HFFc6 (cell line): Measurements from ENCODE around the gene RILPL2. TPM values are rescaled to one million over a fixed set of nuclear protein-coding genes. Genes with fewer than 3 reads are reported as not detected.
"Not testable (repeated sequence)": the region's sequence is repeated elsewhere in the genome, so short reads cannot be mapped to it uniquely, and the experiment has no call there.

Experiments used
- DNase-seq: peaks from one replicate; pipeline ENCODE4 v3.0.0-alpha.2; 2018
- H3K27ac Mint-ChIP-seq: 2 replicates; pipeline ENCODE4 v1.8.0; 2020; ENCODE audit warnings: mild to moderate bottlenecking, mixed read lengths
- H3K27me3 Mint-ChIP-seq: 2 replicates; pipeline ENCODE4 v1.8.0; 2021; ENCODE audit warnings: mild to moderate bottlenecking, moderate library complexity, mixed read lengths; ENCODE audit not compliant: insufficient read depth
- H3K36me3 Mint-ChIP-seq: 2 replicates; pipeline ENCODE4 v1.8.0; 2021; ENCODE audit warnings: low read depth, mixed read lengths
- H3K4me1 Mint-ChIP-seq: 2 replicates; pipeline ENCODE4 v1.8.0; 2020; ENCODE audit warnings: low read depth, mixed read lengths
- H3K4me3 Mint-ChIP-seq: 2 replicates; pipeline ENCODE4 v1.8.0; 2020; ENCODE audit warnings: mild to moderate bottlenecking, moderate library complexity, mixed read lengths
- H3K9me3 Mint-ChIP-seq: 2 replicates; pipeline ENCODE4 v1.8.0; 2020; ENCODE audit warnings: mild to moderate bottlenecking, mixed read lengths
- total RNA-seq, 6 experiments: library from RNA; stranded (reverse); fragmentation: NEBNext Ultra II Directional; extraction: Animal tissue kit (Norgen Biotek cat#: 25700); gene quantifications; 2 replicates in 1 of 6; 3 replicates in 5 of 6; pipeline ENCODE4 v1.2.3, GENCODE V29; 2021
- TF ChIP-seq, protein P1 (sequence below): fragments of 200-600 bp; sonication (generic); IDR thresholded peaks from 2 replicates; pipeline ENCODE4 v1.5.0; 2021; ENCODE audit warnings: antibody characterized with exemption, mild to moderate bottlenecking

Gene RILPL2
- total RNA-seq, 6 experiments from 2014 or later: 4.4 to 6.0 (median 5.5) TPM

- TF ChIP-seq, protein P1, sequence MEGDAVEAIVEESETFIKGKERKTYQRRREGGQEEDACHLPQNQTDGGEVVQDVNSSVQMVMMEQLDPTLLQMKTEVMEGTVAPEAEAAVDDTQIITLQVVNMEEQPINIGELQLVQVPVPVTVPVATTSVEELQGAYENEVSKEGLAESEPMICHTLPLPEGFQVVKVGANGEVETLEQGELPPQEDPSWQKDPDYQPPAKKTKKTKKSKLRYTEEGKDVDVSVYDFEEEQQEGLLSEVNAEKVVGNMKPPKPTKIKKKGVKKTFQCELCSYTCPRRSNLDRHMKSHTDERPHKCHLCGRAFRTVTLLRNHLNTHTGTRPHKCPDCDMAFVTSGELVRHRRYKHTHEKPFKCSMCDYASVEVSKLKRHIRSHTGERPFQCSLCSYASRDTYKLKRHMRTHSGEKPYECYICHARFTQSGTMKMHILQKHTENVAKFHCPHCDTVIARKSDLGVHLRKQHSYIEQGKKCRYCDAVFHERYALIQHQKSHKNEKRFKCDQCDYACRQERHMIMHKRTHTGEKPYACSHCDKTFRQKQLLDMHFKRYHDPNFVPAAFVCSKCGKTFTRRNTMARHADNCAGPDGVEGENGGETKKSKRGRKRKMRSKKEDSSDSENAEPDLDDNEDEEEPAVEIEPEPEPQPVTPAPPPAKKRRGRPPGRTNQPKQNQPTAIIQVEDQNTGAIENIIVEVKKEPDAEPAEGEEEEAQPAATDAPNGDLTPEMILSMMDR: no peak
- peaks cover 29% of the 10 kb centered on the region for H3K36me3 Mint-ChIP-seq
- no peak for DNase-seq
- H3K4me3 Mint-ChIP-seq: peak overlapping the region; percentile 84
- H3K9me3 Mint-ChIP-seq: no peaks in the 10 kb centered on the region
- peaks cover 2% of the 10 kb centered on the region for H3K27me3 Mint-ChIP-seq
- H3K27ac Mint-ChIP-seq: peak overlapping the region; percentile 88
- H3K4me1 Mint-ChIP-seq: peaks cover 44% of the 10 kb centered on the region
These were observed 48.8 kb downstream of the RILPL2 start for GRCh38 chr12:123387508-123388176.

- H3K27me3 Mint-ChIP-seq, H3K9me3 Mint-ChIP-seq, H3K36me3 Mint-ChIP-seq, DNase-seq: not testable (repeated sequence)
- H3K27ac Mint-ChIP-seq: 0 out of 2 replicates have a peak overlapping the region, but pooled peaks have one; percentile 92
- peaks cover 24% of the 10 kb centered on the region for H3K4me1 Mint-ChIP-seq
- peak overlapping the region; percentile 93; the same call in 1 of the 2 replicates for H3K4me3 Mint-ChIP-seq
These were observed 50.9 kb downstream of the RILPL2 start for GRCh38 chr12:123385536-123385935.

DNA sequence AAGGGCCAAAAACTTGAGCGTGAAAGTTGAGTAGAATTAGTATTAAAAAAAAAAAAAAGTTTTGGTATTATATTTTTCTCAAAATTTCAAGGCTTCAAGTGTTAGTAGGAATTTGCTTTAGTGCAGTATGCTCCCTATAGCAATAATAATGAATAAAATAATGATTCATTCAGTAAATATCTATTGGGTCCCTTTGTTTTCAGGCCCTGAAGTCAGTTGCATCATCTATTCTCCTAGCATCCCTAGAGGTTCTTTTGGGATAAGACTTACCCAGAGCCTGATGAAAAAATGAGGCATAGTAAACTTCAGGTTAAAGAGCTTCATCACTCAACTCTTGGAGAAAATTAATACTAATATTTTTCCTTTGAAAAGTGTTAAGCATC is 51.5 kb downstream of the RILPL2 start:
- peak overlapping the region; percentile 92 for H3K27ac Mint-ChIP-seq

GRCh38 chr12:123384318-123384993 is 52.0 kb downstream of the RILPL2 start:
- Mint-ChIP-seq H3K4me1 (peaks cover 17% of the 10 kb centered on the region), H3K27ac (peak overlapping the region; percentile 92), H3K4me3 (peak overlapping the region; percentile 93), H3K27me3 (peaks cover 2% of the 10 kb centered on the region), H3K9me3 (no peaks in the 10 kb centered on the region), H3K36me3 (no peaks in the 10 kb centered on the region)
- TF ChIP-seq, protein P1: 0 out of 2 replicates have a peak, but pooled peaks have one; percentile 8
- no peak for DNase-seq

More for the DNA sequence above, 51.5 kb downstream of the RILPL2 start:
- peak; percentile 57 for DNase-seq
- H3K4me1 Mint-ChIP-seq: peaks cover 19% of the 10 kb centered on the region
- TF ChIP-seq, protein P1: no peak
- H3K27me3 Mint-ChIP-seq: peaks cover 2% of the 10 kb centered on the region
- no peaks in the 10 kb centered on the region for H3K9me3 Mint-ChIP-seq
- peak overlapping the region; percentile 93 for H3K4me3 Mint-ChIP-seq
- peaks cover 3% of the 10 kb centered on the region for H3K36me3 Mint-ChIP-seq

- Mint-ChIP-seq H3K4me3 (peak overlapping the region; percentile 93), H3K36me3 (no peaks in the 10 kb centered on the region), H3K4me1 (peaks cover 16% of the 10 kb centered on the region), H3K27me3 (no peaks in the 10 kb centered on the region; the same call in 1 of the 2 replicates), H3K27ac (peak overlapping the region; percentile 29; the same call in 1 of the 2 replicates), H3K9me3 (no peaks in the 10 kb centered on the region)
- no peak for DNase-seq
- TF ChIP-seq, protein P1: no peak
These were observed 53.8 kb downstream of the RILPL2 start for GRCh38 chr12:123382684-123383083.

DNA sequence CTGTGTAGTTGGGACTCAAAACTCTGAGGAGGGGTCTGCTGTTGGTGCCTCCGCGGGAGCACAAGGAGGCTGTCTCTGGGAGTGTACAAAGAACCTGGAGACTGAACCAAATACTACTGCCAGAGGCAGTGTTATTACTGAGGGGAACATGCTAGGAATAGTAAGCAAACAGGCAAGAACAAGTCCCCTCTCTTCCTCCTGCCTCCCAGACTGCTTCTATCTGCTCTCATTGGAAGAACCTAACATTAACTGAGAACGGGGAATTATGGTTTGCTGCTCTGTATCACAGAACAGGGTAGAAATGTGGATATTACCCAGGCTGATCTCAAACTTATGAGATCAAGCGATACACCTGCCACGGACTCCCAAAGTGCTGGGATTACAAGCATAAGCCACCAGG is 57.1 kb downstream of the RILPL2 start:
- H3K27ac Mint-ChIP-seq: no peak overlapping the region
- H3K36me3 Mint-ChIP-seq: no peaks in the 10 kb centered on the region
- DNase-seq: no peak
- no peaks in the 10 kb centered on the region; the same call in 1 of the 2 replicates for H3K27me3 Mint-ChIP-seq
- TF ChIP-seq, protein P1: no peak
- H3K9me3 Mint-ChIP-seq: no peaks in the 10 kb centered on the region
- H3K4me3 Mint-ChIP-seq: no peak overlapping the region
- peaks cover 12% of the 10 kb centered on the region for H3K4me1 Mint-ChIP-seq

DNA sequence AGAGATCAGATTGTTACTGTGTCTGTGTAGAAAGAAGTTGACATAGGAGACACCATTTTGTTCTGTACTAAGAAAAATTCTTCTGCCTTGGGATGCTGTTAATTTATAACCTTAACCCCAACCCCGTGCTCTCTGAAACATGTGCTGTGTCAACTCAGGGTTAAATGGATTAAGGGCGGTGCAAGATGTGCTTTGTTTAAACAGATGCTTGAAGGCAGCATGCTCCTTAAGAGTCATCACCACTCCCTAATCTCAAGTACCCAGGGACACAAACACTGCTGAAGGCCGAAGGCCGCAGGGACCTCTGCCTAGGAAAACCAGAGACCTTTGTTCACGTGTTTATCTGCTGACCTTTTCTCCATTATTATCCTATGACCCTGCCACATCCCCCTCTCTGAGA is 64.1 kb downstream of the RILPL2 start:
- H3K4me1 Mint-ChIP-seq, H3K36me3 Mint-ChIP-seq, H3K4me3 Mint-ChIP-seq, H3K27ac Mint-ChIP-seq, H3K9me3 Mint-ChIP-seq, DNase-seq, H3K27me3 Mint-ChIP-seq: not testable (repeated sequence)

GRCh38 chr12:123371667-123372368 is 64.7 kb downstream of the RILPL2 start:
- H3K9me3 Mint-ChIP-seq, H3K4me3 Mint-ChIP-seq, H3K36me3 Mint-ChIP-seq, DNase-seq, H3K27ac Mint-ChIP-seq, H3K4me1 Mint-ChIP-seq, H3K27me3 Mint-ChIP-seq: not testable (repeated sequence)
